ENCODE data around the gene CKAP4. TPM values are rescaled to one million over a fixed set of nuclear protein-coding genes. Genes with fewer than 3 reads are reported as not detected.

Gene CKAP4
- total RNA-seq, 1 experiment from 2014 or later: 108 TPM

DNA sequence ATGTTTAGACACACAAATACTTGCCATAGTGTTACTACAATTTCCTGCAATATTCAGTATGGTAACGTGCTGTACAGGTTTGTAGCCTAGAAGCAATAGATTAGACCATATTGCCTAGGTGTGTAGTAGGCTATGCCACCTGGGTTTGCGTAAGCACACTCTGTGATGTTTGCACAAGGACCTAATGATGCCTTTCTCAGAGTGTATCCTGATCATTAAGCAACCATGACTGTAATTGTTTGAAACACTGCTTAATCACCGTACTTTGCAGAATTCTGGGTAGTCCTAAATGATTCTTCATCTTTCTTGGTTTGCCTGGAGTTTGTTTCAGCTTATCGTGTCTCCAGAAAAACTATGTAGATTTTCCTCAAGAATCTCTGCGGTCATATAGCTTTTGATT lies 43.5 kb upstream of the CKAP4 start:
- BruUV-seq (replicated peaks): no TSS peak
- Mint-ChIP-seq H3K4me3 (ENCODE audit: low read depth, unreplicated experiment) (no peak overlapping the region), H3K36me3 (ENCODE audit: insufficient read depth, unreplicated experiment) (peaks cover 13% of the 10 kb centered on the region), H3K27me3 (ENCODE audit: unreplicated experiment) (no peaks in the 10 kb centered on the region), H3K4me1 (ENCODE audit: low read depth, unreplicated experiment) (peaks cover 43% of the 10 kb centered on the region), H3K27ac (ENCODE audit: unreplicated experiment) (no peak overlapping the region), H3K9me3 (ENCODE audit: low read depth, unreplicated experiment) (no peaks in the 10 kb centered on the region)
- intact Hi-C loops (cut with micrococcal nuclease; ENCODE audit: unreplicated experiment): no loop called here
- TF ChIP-seq, protein P1, sequence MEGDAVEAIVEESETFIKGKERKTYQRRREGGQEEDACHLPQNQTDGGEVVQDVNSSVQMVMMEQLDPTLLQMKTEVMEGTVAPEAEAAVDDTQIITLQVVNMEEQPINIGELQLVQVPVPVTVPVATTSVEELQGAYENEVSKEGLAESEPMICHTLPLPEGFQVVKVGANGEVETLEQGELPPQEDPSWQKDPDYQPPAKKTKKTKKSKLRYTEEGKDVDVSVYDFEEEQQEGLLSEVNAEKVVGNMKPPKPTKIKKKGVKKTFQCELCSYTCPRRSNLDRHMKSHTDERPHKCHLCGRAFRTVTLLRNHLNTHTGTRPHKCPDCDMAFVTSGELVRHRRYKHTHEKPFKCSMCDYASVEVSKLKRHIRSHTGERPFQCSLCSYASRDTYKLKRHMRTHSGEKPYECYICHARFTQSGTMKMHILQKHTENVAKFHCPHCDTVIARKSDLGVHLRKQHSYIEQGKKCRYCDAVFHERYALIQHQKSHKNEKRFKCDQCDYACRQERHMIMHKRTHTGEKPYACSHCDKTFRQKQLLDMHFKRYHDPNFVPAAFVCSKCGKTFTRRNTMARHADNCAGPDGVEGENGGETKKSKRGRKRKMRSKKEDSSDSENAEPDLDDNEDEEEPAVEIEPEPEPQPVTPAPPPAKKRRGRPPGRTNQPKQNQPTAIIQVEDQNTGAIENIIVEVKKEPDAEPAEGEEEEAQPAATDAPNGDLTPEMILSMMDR (IDR thresholded peaks at IDR 0.05; ENCODE audit: unreplicated experiment): no peak
- no peak for DNase-seq
- CTCF ChIA-PET: no interaction called here

DNA sequence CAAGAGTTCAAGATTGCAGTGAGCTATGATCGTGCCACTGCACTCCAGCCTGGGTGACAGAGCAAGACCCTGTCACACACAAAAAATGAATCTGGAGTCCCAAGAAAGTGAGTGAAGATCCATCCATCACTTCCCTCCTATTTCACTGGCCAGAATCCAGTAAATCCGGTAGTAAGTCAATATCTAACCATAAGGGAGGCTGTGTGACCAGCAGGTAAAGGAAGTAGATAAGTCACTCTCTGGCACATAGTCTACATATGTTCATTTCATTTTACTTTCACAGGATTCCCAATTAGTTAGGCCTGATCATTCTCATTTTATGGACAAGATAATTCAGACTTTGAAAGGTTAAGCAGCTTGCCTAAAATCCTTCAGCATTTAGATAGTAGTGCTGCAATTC lies 42.8 kb upstream of the CKAP4 start:
- CTCF ChIA-PET: no interaction called here
- BruUV-seq (replicated peaks): no TSS peak
- H3K36me3 Mint-ChIP-seq (ENCODE audit: insufficient read depth, unreplicated experiment): peaks cover 10% of the 10 kb centered on the region
- peak overlapping the region; percentile 88 for H3K27ac Mint-ChIP-seq (ENCODE audit: unreplicated experiment)
- intact Hi-C loops (cut with micrococcal nuclease; ENCODE audit: unreplicated experiment): no loop called here
- peaks cover 50% of the 10 kb centered on the region for H3K4me1 Mint-ChIP-seq (ENCODE audit: low read depth, unreplicated experiment)
- no peak for DNase-seq
- no peaks in the 10 kb centered on the region for H3K27me3 Mint-ChIP-seq (ENCODE audit: unreplicated experiment)
- TF ChIP-seq, protein P1 (IDR thresholded peaks at IDR 0.05; ENCODE audit: unreplicated experiment): no peak
- no peak overlapping the region for H3K4me3 Mint-ChIP-seq (ENCODE audit: low read depth, unreplicated experiment)
- no peaks in the 10 kb centered on the region for H3K9me3 Mint-ChIP-seq (ENCODE audit: low read depth, unreplicated experiment)

DNA sequence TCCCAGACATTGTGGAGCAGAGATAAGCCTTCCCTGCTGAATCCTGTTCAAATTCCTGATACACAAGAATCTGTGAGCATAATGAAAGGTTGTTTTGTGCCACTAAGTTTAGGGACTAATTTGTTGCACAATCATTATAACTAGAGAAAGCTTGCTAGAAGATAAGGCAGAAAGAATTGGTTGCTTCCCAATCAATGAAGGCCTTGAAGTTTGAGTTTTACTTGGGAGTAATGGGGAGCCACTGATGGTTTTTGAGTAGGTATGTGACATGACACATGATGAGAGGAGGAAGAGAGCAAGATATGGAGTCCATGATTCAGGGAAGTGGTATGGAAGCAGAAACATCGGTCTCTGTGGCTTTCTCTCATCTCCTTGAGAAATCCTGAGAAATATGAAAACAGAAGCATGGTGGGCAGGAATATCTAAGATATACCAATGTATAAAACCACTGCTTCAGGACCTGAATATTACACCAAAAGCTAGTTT lies 41.4 kb upstream of the CKAP4 start:
- H3K36me3 Mint-ChIP-seq (ENCODE audit: insufficient read depth, unreplicated experiment): peaks cover 15% of the 10 kb centered on the region
- H3K27ac Mint-ChIP-seq (ENCODE audit: unreplicated experiment): peak overlapping the region; percentile 88
- intact Hi-C loops (cut with micrococcal nuclease; ENCODE audit: unreplicated experiment): no loop called here
- no peaks in the 10 kb centered on the region for H3K27me3 Mint-ChIP-seq (ENCODE audit: unreplicated experiment)
- no peaks in the 10 kb centered on the region for H3K9me3 Mint-ChIP-seq (ENCODE audit: low read depth, unreplicated experiment)
- CTCF ChIA-PET: interaction anchor here (1.1 to 1.6 kb wide), 2 partner anchors 13 to 56 kb away, joined by 3 to 5 read pairs; partner anchors contain the start of gene TCP11L2
- H3K4me3 Mint-ChIP-seq (ENCODE audit: low read depth, unreplicated experiment): no peak overlapping the region
- peaks cover 64% of the 10 kb centered on the region for H3K4me1 Mint-ChIP-seq (ENCODE audit: low read depth, unreplicated experiment)
- BruUV-seq (replicated peaks): no TSS peak
- TF ChIP-seq, protein P1 (IDR thresholded peaks at IDR 0.05; ENCODE audit: unreplicated experiment): no peak
- no peak for DNase-seq

DNA sequence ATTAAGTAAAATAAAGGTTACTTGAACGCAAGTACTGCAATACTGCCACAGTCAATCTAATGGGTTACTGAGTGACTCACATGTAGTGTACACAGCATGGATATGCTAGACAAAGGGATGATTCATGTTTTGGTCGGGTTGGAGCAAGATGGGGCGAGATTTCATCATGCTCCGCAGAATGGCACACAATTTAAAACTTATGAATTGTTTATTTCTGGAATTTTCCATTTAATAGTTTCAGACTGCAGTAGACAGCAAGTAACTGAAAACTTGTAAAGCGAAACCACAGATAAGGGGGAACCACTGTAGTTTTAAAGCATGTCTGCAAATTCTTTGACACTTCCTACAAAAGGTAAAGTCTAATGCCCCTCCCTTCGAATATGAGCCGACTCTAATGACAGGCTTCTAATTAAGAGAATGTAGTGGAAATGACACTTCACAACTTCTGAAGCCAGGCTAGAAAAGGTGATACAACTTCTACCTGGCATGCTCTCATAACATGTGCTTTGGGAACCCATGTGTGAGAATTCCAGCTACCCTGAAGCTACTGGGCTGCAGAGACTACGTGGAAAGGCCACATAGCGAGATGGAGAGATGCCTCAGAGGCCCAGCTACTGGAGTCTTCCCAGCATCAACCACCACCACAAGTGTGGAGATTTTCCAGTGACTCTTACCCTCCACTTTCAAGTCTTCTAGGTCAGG lies 40.8 kb upstream of the CKAP4 start:
- Mint-ChIP-seq H3K27ac (ENCODE audit: unreplicated experiment) (peak overlapping the region; percentile 88), H3K4me1 (ENCODE audit: low read depth, unreplicated experiment) (peaks cover 70% of the 10 kb centered on the region), H3K27me3 (ENCODE audit: unreplicated experiment) (no peaks in the 10 kb centered on the region), H3K9me3 (ENCODE audit: low read depth, unreplicated experiment) (no peaks in the 10 kb centered on the region), H3K4me3 (ENCODE audit: low read depth, unreplicated experiment) (no peak overlapping the region), H3K36me3 (ENCODE audit: insufficient read depth, unreplicated experiment) (peaks cover 15% of the 10 kb centered on the region)
- BruUV-seq (replicated peaks): no TSS peak
- DNase-seq: peak; percentile 65
- TF ChIP-seq, protein P1 (IDR thresholded peaks at IDR 0.05; ENCODE audit: unreplicated experiment): no peak
- intact Hi-C loops (cut with micrococcal nuclease; ENCODE audit: unreplicated experiment): loop anchor here (1.0 kb wide), 1 partner anchor 8 kb away; no protein-coding TSS in a partner anchor
- CTCF ChIA-PET: interaction anchor here (1.1 to 1.6 kb wide), 2 partner anchors 13 to 57 kb away, joined by 3 to 5 read pairs; partner anchors contain the start of gene TCP11L2
